HTR-8/SVneo (cell line): ENCODE results near the gene NHS.
"Not testable (repeated sequence)": the region's sequence is repeated elsewhere in the genome, so short reads cannot be mapped to it uniquely, and the experiment has no call there.

Experiments
- DNase-seq: peaks from one replicate; pipeline ENCODE4 v3.0.0; 2011; ENCODE audit warnings: low spot score, mixed read lengths; ENCODE audit not compliant: insufficient read length
- FAIRE-seq: peaks from 2 replicates; lab custom pipeline; 2011; peaks lifted over from hg19 to GRCh38; lab: Jason Lieb, UNC

Gene NHS

GRCh38 chrX:17441965-17442364 lies 67.0 kb downstream of the NHS start:
- no peak for FAIRE-seq
- DNase-seq: no peak

DNA sequence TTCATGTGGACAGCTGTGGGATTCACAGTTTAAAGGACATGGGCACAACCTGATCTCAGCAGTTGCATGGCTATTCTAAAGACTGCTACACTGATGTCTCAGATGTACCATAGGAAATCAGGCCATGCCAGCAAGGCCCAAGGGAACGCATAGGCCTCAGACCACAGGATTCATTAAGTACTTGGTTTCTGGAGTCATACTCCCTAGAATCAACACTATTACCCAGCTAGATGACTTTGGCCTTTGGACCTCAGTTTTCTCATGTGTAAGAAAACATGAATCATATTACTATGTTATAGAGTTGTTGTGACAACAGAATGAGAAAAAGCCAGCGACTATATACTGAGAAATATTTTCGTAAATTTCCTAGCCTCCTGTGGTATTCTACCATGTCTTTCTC lies 67.9 kb downstream of the NHS start:
- DNase-seq (no peak), FAIRE-seq (no peak)

GRCh38 chrX:17443556-17443955 lies 68.6 kb downstream of the NHS start:
- FAIRE-seq: no peak

DNA sequence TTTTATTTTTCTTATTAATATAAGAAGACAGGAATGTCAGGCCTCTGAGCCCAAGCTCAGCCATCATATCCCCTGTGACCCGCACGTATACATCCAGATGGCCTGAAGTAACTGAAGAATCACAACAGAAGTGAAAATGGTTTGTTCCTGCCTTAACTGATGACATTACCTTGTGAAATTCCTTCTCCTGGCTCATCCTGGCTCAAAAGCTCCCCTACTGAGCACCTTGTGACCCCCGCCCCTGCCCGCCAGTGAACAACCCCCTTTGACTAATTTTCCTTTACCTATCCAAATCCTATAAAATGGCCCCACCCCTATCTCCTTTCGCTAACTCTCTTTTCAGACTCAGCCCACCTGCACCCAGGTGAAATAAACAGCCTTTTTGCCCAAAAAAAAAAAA lies 71.3 kb downstream of the NHS start:
- not testable (repeated sequence) for DNase-seq, FAIRE-seq

More at GRCh38 chrX:17443556-17443955, 68.6 kb downstream of the NHS start:
- DNase-seq: no peak

GRCh38 chrX:17448188-17448587 lies 73.2 kb downstream of the NHS start:
- FAIRE-seq (no peak), DNase-seq (no peak)

DNA sequence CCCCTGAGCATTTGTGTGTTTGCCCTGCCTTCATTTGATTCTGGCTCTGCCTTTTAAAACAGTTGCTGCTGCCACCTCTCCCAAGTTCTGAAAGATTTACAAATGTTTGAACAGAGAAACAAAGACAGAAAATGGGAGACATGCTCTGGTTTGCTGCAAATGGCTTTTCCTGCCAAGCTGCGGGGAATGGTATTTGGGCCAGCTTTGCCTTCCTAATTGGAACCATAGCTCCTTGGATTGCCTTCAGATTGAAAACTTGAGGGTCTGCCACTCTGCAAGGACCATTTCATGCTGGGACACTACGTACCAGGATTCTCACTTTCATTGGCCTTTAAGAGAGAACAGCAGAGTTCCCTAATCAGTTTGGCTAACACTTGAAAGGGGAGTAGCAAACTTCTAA lies 74.9 kb downstream of the NHS start:
- DNase-seq (no peak), FAIRE-seq (no peak)

DNA sequence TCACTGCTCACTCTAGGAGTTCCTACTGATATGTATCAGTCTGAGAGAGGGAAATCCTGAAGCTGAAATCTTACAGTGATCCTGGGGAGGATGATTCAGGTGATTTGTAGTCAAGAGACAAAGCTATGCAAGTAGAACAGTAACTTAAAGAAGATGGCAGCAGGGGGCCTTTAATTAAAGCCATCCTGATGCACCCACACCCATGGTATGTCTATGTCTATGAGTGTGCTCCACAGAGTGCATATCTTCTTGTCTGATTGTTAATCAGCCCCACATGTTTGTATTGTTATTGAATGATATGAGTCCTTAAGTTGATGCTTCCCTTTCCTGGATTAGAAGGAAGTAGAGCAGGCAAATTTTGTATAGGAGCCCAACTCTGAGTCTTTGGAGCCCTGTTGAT lies 78.8 kb downstream of the NHS start:
- no peak for DNase-seq

DNA sequence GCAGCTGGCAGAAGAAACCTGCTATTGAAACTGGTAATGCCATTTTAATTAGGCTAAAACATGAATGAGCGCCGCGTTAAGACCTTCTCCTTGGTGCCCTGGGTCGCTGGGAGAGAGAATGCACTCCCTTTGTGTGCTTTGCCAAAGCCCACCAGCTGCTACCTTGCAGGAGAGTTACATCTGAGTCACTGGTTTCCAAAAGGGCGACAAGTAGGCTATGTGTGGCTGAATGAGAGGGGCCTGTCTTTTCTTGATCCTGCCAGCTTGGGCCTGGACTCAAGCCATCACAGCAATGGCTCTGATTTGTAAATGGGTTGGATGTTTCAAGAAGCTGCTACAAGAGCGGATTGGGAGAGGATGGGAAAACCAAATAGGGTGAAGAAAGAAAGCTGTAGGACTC lies 81.5 kb downstream of the NHS start:
- FAIRE-seq (no peak), DNase-seq (no peak)

More for the DNA sequence above, 78.8 kb downstream of the NHS start:
- no peak for FAIRE-seq

- DNase-seq: no peak
Observed at GRCh38 chrX:17459008-17459611, 84.1 kb downstream of the NHS start.

GRCh38 chrX:17459661-17460060 lies 84.7 kb downstream of the NHS start:
- no peak for FAIRE-seq
- DNase-seq: no peak

More at GRCh38 chrX:17459008-17459611, 84.1 kb downstream of the NHS start:
- FAIRE-seq: no peak

- FAIRE-seq (no peak), DNase-seq (no peak)
Observed at GRCh38 chrX:17462881-17463280, 87.9 kb downstream of the NHS start.

DNA sequence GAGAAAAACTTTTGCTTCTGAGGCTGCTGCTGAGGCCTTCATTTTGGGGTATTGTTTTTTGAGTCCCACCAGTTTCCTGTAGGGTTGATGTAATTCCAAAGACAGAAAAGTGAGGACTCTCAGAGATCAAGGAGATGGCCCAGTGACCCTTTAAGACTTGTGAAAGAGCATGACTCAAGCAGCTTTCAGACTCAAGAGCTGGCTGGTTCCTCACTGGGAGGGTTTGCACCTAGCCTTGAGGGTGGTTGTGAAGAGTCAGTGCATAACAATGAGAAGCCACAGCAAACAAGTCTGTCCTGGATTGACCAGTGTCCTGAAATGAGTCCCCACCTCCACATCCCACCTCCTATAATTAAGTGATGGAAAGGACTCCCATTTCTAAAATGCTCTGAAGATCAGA lies 89.2 kb downstream of the NHS start:
- no peak for FAIRE-seq
- DNase-seq: no peak

- DNase-seq: no peak
- FAIRE-seq: no peak
Observed at GRCh38 chrX:17465201-17465600, 90.2 kb downstream of the NHS start.

GRCh38 chrX:17465802-17466201 lies 90.8 kb downstream of the NHS start:
- FAIRE-seq (peak; percentile 52), DNase-seq (no peak)

GRCh38 chrX:17470136-17470535 lies 95.1 kb downstream of the NHS start:
- no peak for DNase-seq
- FAIRE-seq: no peak

DNA sequence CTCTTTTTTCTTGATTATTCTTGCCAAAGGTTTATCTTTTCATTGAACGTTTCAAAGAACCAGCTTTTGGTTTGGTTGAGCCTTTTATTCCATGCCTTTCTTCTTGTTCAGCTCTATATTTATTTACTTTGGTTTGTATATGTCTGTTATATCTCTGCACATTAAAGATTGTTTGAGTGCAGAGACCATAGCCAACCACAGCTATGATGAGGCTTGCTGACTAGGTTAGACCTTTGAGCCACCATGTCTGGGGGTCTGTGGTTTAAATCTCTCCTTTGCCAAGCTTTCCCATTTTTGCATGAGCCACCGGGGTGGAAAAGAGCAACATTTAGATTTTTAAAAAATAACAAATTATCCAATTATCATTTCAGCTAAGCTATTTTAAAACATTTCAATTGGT lies 96.1 kb downstream of the NHS start:
- no peak for FAIRE-seq
- no peak for DNase-seq

DNA sequence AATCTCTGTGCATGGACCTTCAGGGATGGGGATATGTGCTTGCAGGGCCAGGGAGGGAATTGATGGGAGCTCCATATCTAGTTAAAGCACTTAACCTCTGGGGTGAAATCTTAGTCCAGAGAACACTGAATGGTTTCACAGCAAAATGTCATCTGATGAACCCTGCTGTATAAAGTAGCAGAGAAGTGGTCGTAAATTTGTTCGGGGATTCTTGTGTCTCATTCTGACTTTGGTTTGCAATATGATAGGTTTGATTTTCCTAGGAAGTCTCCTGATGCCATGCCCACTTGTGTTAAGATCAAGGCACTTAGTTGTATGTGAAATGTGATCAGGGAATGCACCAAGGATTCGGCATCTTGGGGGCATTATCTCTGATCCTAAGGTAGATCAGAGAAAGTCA lies 96.9 kb downstream of the NHS start:
- no peak for FAIRE-seq
- DNase-seq: no peak

DNA sequence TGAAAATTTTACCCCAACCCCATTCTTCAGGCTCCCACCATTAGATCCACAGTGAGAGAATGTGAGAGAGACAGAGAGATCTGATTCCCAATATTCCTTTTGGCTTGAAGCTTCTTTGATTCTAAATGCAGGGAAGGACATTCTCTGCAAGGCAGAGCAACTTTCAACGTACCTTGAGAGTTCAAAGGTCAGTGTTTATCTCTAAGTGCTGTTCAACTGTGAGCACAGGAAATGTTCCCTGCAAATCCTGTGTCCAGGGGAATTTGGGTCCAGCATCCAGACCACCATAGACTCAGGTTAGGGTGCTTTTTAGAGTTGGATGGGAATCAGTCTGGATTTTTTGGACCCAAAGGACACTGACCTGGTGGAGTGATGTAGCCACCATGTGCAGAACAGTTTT lies 97.4 kb downstream of the NHS start:
- no peak for FAIRE-seq
- DNase-seq: no peak

DNA sequence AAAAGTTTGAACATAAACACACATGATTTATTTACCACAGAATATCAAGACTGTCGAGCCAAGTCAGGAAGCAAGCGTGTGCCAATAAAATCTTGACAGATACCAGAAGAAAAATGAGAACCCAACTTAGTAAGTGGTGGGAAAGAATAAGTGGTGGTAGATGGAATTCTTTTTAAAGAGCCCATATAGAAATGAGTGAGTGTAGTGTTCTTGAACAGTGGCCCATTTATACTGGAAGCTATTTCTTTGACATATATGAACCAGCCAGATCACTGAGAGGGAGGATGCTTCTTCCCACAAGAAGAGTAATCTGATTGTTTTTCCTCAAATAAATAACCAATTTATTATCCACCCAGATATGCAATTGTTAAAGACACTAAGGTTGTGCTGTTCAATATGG lies 98.0 kb downstream of the NHS start:
- FAIRE-seq (no peak), DNase-seq (no peak)

DNA sequence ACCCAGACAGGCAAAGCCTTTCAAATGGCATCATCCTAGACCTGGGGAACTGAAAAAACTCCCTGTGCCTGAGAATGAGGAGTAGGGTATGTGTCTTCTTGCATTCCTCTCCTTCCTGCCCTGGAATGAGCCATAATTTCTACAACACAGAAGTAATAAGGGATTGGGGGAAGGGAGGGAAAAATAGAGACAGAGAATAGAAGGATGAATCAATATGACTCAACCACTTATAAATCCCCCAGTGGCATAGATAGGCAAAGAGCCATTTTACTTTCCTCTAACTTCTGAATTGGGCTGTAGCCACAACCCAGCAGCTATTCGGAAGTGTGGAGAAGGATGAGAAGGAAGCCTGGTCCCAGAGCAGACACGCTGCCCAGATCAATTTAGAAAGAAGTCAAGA lies 99.9 kb downstream of the NHS start:
- DNase-seq: peak; percentile 6
- no peak for FAIRE-seq

DNA sequence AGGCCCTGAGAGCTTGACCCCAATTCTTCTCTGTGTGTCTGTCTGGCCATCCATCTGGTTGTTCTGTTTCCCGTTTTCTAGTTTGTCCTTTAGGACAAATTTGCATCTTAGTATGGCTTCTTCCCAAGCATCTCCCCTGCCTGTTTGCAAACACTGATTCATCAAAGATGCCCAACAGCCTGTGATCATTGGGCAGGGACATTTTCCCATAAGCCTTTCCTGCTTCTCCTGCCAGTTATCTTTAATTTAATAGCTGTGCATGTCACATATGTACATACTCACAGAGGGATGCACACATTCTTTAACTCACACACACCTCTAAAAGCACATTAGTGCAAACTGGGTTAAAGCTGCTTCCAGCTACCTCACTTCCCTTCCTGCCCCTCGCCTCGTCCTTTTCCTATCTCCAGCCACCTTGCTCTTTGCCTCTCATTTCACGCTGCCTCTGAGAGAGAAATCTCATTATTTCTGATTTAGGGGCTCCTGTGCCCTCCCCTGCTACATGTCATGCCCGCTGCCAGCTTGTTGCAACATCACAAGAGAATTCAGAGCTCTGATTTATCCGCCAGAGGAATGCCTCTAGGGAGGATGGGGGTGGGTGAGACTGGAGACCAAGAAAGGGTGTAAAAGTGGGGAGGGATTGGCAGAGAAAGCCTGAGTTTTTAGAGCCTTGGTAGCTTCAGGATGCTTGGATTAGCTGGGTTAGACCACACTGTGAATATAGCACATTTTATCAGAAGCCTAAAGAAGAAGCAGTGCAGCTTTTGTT lies 100.6 kb downstream of the NHS start:
- FAIRE-seq (no peak), DNase-seq (peak; percentile 6)

DNA sequence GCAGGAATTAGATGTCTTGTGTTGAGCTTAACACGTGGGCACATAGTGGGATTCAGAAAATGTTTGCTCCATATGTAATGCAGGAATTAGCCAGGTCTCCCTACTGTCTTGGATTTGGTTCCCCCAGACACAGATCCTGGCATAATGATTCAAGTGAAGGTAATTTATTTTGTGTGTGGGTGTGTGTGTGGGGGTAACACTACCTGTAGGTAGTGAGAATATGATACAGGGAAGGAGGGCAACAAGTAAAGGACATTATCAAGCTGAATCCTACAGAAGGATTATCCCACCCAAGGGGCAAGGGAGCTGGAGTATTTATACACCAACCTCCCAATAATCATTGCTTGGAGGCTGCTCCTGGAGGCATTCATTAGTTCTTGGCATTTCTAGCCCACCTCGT lies 101.4 kb downstream of the NHS start:
- FAIRE-seq (no peak), DNase-seq (no peak)
